Ascending aorta (tissue), 2 donors: ENCODE data around the gene MRS2. TPM values are rescaled to one million over a fixed set of nuclear protein-coding genes. Genes with fewer than 3 reads are reported as not detected.

Source experiments
- DNase-seq, 2 donors: peaks; one replicate each; pipeline ENCODE4 v3.0.0-alpha.2; 2019; ENCODE audit warnings: low spot score in 2 of 2
- H3K27ac ChIP-seq, 2 donors: fragments of 200-600 bp; sonication (generic); one replicate each; pipeline ENCODE4 v1.5.1; 2016 to 2017; ENCODE audit warnings: mild to moderate bottlenecking in 1 of 2
- H3K27me3 ChIP-seq: fragments of 200-600 bp; sonication (generic); one replicate; pipeline ENCODE4 v1.5.1; 2017
- H3K36me3 ChIP-seq, 2 donors: fragments of 200-600 bp; sonication (generic); one replicate each; pipeline ENCODE4 v1.5.1; 2016
- H3K4me1 ChIP-seq, 2 donors: fragments of 200-600 bp; sonication (generic); one replicate each; pipeline ENCODE4 v1.5.1; 2016 to 2017; ENCODE audit warnings: mild to moderate bottlenecking in 1 of 2
- H3K4me3 ChIP-seq, 2 donors: fragments of 200-600 bp; sonication (generic); one replicate each; pipeline ENCODE4 v1.5.1; 2016 to 2017; ENCODE audit warnings: mild to moderate bottlenecking in 1 of 2
- H3K9me3 ChIP-seq, 2 donors: fragments of 200-600 bp; sonication (generic); one replicate each; pipeline ENCODE4 v1.5.1; 2016
- intact Hi-C: fragments of 100-400 bp; cut with DNase I; formaldehyde crosslinking; loops from one replicate; pipeline ENCODE4 v1.15.1; 2023
- total RNA-seq: library from RNA; depleted of rRNA; stranded (reverse); fragments of >200 nt; gene quantifications from one replicate; pipeline ENCODE4 v1.1.0, GENCODE V29; 2016
- TF ChIP-seq, protein P1 (sequence below), 3 experiments: fragments of 200-600 bp in 2 of 3; fragments of 450-650 bp in 1 of 3; sonication (generic) in 2 of 3; IDR thresholded peaks; one replicate each; pipeline ENCODE4 v1.5.1; 2016 to 2019; ENCODE audit warnings: antibody characterized with exemption in 3 of 3, mild to moderate bottlenecking in 1 of 3, moderate library complexity in 1 of 3

MRS2 gene
- total RNA-seq, 1 donor from 2014 or later = 3.2 TPM

DNA sequence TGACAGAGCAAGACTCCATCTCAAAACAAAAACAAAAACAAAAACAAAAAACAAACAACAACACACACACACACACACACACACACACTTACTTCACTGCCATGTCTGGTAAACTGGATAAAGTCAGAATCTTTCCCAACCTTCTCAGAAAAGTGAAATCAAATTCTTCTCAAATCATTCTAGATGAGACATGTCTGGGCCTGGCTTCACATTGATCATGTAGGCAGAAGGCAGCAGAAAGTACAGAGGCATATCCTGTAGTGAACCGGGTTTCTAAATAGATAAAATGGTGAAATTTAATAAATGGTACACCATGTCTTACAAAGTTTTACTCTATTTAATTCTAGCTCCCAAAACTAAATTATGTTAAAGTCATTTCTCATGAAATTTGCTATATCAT, 14.9 kb upstream of the MRS2 start:
- H3K4me3 ChIP-seq = no peak overlapping the region
- H3K27me3 ChIP-seq = no peaks in the 10 kb centered on the region
- no peak overlapping the region for H3K27ac ChIP-seq
- no peaks in the 10 kb centered on the region for H3K9me3 ChIP-seq
- TF ChIP-seq, protein P1, sequence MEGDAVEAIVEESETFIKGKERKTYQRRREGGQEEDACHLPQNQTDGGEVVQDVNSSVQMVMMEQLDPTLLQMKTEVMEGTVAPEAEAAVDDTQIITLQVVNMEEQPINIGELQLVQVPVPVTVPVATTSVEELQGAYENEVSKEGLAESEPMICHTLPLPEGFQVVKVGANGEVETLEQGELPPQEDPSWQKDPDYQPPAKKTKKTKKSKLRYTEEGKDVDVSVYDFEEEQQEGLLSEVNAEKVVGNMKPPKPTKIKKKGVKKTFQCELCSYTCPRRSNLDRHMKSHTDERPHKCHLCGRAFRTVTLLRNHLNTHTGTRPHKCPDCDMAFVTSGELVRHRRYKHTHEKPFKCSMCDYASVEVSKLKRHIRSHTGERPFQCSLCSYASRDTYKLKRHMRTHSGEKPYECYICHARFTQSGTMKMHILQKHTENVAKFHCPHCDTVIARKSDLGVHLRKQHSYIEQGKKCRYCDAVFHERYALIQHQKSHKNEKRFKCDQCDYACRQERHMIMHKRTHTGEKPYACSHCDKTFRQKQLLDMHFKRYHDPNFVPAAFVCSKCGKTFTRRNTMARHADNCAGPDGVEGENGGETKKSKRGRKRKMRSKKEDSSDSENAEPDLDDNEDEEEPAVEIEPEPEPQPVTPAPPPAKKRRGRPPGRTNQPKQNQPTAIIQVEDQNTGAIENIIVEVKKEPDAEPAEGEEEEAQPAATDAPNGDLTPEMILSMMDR (IDR thresholded peaks at IDR 0.05) = no peak
- no peaks in the 10 kb centered on the region for H3K4me1 ChIP-seq
- H3K36me3 ChIP-seq = no peaks in the 10 kb centered on the region
- intact Hi-C loops = no loop called here
- no peak for DNase-seq

DNA sequence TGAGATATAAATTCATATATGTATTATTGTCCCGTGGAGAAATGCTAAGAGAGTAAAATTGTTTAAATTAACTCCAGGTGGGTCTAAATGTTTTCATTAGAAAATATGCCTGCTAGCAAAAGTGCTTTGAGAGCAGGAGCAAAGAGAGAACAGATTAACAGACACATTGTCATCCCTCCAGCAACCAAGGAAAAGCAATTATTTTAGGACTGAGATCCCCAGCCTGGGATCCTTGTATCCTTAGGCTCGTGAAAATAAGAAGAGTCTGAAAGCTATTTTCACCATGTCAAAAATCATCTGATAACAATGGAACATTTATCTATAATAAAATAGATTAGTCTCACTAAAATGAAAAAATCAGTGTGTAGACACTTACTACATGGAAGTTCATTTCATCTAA, 11.5 kb upstream of the MRS2 start:
- Histone ChIP-seq H3K9me3 (no peaks in the 10 kb centered on the region), H3K27ac (no peak overlapping the region), H3K27me3 (no peaks in the 10 kb centered on the region), H3K36me3 (no peaks in the 10 kb centered on the region), H3K4me1 (no peaks in the 10 kb centered on the region), H3K4me3 (no peak overlapping the region)
- DNase-seq = no peak
- intact Hi-C loops = no loop called here
- TF ChIP-seq, protein P1 (IDR thresholded peaks at IDR 0.05) = no peak

GRCh38 chr6:24391756-24392405, 10.9 kb upstream of the MRS2 start:
- Histone ChIP-seq H3K36me3 (no peaks in the 10 kb centered on the region), H3K4me1 (no peaks in the 10 kb centered on the region), H3K4me3 (no peak overlapping the region), H3K27ac (no peak overlapping the region), H3K27me3 (no peaks in the 10 kb centered on the region), H3K9me3 (no peaks in the 10 kb centered on the region)
- DNase-seq = no peak
- intact Hi-C loops = no loop called here
- TF ChIP-seq, protein P1 (IDR thresholded peaks at IDR 0.05) = no peak

DNA sequence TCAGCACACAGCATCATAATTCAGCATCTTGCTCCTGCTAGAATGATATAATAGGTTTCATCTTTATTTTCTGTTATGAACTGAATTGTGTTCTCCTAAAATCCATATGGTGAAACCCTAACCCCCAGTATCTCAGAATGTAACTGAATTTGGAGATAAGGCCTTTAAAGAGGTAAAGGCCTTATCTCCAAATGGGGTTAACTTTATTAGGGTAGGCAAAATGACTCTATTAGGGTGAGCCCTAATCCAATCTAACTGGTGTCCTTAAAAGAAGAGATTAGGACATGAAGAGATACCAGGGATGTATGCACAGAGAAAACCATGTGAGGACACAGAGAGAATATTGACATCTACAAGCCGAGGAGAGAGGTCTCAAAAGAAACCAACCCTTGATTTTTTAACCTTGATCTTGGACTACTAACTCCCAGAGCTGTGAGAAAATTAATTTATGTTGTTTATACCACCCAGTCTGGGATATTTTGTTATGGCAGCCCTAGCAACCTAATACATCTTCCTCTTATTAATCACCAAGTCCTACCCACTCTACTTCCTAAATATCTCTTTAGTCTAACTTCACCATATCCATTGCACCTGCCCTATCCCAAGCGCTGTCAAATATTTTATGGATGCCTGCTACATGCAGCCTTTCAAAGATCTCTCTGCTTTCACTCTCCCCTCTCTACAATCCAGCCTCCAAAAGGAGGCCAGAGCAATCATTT, 8.5 kb upstream of the MRS2 start:
- intact Hi-C loops = no loop called here

GRCh38 chr6:24394780-24395437, 7.8 kb upstream of the MRS2 start:
- TF ChIP-seq, protein P1 (IDR thresholded peaks at IDR 0.05) = no peak
- intact Hi-C loops = no loop called here
- DNase-seq = no peak

More for the DNA sequence above, 8.5 kb upstream of the MRS2 start:
- Histone ChIP-seq H3K27ac (no peak overlapping the region), H3K36me3 (no peaks in the 10 kb centered on the region), H3K27me3 (no peaks in the 10 kb centered on the region), H3K4me1 (no peaks in the 10 kb centered on the region), H3K9me3 (no peaks in the 10 kb centered on the region), H3K4me3 (no peak overlapping the region)
- DNase-seq = no peak
- TF ChIP-seq, protein P1 (IDR thresholded peaks at IDR 0.05) = no peak

More at GRCh38 chr6:24394780-24395437, 7.8 kb upstream of the MRS2 start:
- Histone ChIP-seq H3K9me3 (no peaks in the 10 kb centered on the region), H3K4me1 (no peaks in the 10 kb centered on the region), H3K27ac (no peak overlapping the region), H3K36me3 (no peaks in the 10 kb centered on the region), H3K4me3 (no peak overlapping the region), H3K27me3 (no peaks in the 10 kb centered on the region)
